HepG2 (cell line): ENCODE measurements around the gene AGT. TPM values are rescaled to one million over a fixed set of nuclear protein-coding genes. Genes with fewer than 3 reads are reported as not detected.
A peak's percentile ranks its signal among the peaks of the same experiment; 100 is the strongest.

Experiments
- ADNP ChIP-seq: sonication (generic); formaldehyde crosslinking; IDR thresholded peaks from 2 replicates; pipeline ENCODE4 v1.4.0; 2020; ENCODE audit warnings: missing genetic modification reagents
- CHD2 ChIP-seq: IDR thresholded peaks from 2 replicates; pipeline ENCODE4 v1.6.1; 2011; ENCODE audit warnings: low read depth, low read length, improper control_type of control experiment
- HOXA9 ChIP-seq: sonication (generic); formaldehyde crosslinking; IDR thresholded peaks from 2 replicates; pipeline ENCODE4 v1.8.1; 2022; ENCODE audit warnings: missing genetic modification reagents, mild to moderate bottlenecking, moderate library complexity, borderline replicate concordance
- IRX3 ChIP-seq: sonication (generic); formaldehyde crosslinking; IDR thresholded peaks from 2 replicates; pipeline ENCODE4 v1.8.1; 2023; ENCODE audit warnings: mild to moderate bottlenecking, low read depth, missing genetic modification reagents, borderline replicate concordance
- MATR3 ChIP-seq: sonication (generic); formaldehyde crosslinking; IDR thresholded peaks from 2 replicates; pipeline ENCODE4 v1.4.0; 2020; ENCODE audit warnings: missing genetic modification reagents
- MZF1 ChIP-seq: sonication (generic); formaldehyde crosslinking; IDR thresholded peaks from 2 replicates; pipeline ENCODE4 v1.8.1; 2023; ENCODE audit warnings: mild to moderate bottlenecking, missing genetic modification reagents, borderline replicate concordance
- RCOR2 ChIP-seq: IDR thresholded peaks from 2 replicates; pipeline ENCODE4 v1.6.1; 2016; ENCODE audit warnings: missing biosample characterization, missing genetic modification reagents
- RFXANK ChIP-seq: IDR thresholded peaks from 2 replicates; pipeline ENCODE4 v1.6.1; 2016
- SCMH1 ChIP-seq: sonication (generic); formaldehyde crosslinking; IDR thresholded peaks from 2 replicates; pipeline ENCODE4 v1.9.0; 2021; ENCODE audit warnings: missing genetic modification reagents, mild to moderate bottlenecking, borderline replicate concordance
- SMC3 ChIP-seq: IDR thresholded peaks from 2 replicates; pipeline ENCODE4 v1.6.1; 2011; ENCODE audit warnings: low read length, improper control_type of control experiment
- SOX6 ChIP-seq, 2 experiments: fragments of 450-650 bp in 1 of 2; sonication (generic) in 1 of 2; formaldehyde crosslinking in 1 of 2; IDR thresholded peaks; 2 replicates each; pipeline versions ENCODE4 v1.4.0 to v1.6.1; 2017 to 2020; ENCODE audit warnings: antibody characterized with exemption in 1 of 2, mild to moderate bottlenecking in 1 of 2, missing genetic modification reagents in 1 of 2
- YEATS2 ChIP-seq: sonication (generic); formaldehyde crosslinking; IDR thresholded peaks from 2 replicates; pipeline ENCODE4 v1.4.0; 2020; ENCODE audit warnings: missing genetic modification reagents, borderline replicate concordance
- ZFP37 ChIP-seq: sonication (generic); formaldehyde crosslinking; IDR thresholded peaks from 2 replicates; pipeline ENCODE4 v1.4.0; 2020; ENCODE audit warnings: missing genetic modification reagents, borderline replicate concordance
- ZNF232 ChIP-seq: sonication (generic); formaldehyde crosslinking; IDR thresholded peaks from 2 replicates; pipeline ENCODE4 v1.4.0; 2020; ENCODE audit warnings: missing genetic modification reagents, borderline replicate concordance
- ZNF431 ChIP-seq: sonication (generic); formaldehyde crosslinking; IDR thresholded peaks from 2 replicates; pipeline ENCODE4 v1.9.0; 2022; ENCODE audit warnings: missing genetic modification reagents, low read depth, mild to moderate bottlenecking, borderline replicate concordance
- ZNF468 ChIP-seq: sonication (generic); formaldehyde crosslinking; IDR thresholded peaks from 2 replicates; pipeline ENCODE4 v1.8.0; 2022; ENCODE audit warnings: mild to moderate bottlenecking, moderate library complexity, missing genetic modification reagents
- ZNF567 ChIP-seq: sonication (generic); formaldehyde crosslinking; IDR thresholded peaks from 2 replicates; pipeline ENCODE4 v1.8.1; 2023; ENCODE audit warnings: mild to moderate bottlenecking, missing genetic modification reagents, borderline replicate concordance
- polyA plus RNA-seq, 8 experiments: library from polyadenylated mRNA; depleted of rRNA in 3 of 8; stranded (reverse) in 7 of 8; unstranded in 1 of 8; fragments of >200 nt; fragmentation: Illumina TruSeq in 4 of 8; extraction: Trizol in 4 of 8; gene quantifications; 2 replicates each; pipeline versions ENCODE4 v1.2.1 to v1.2.3, GENCODE V29; 2011 to 2016; ENCODE audit warnings: low read depth in 4 of 8, missing spikeins in 1 of 8, mixed read lengths in 1 of 8; ENCODE audit not compliant: insufficient read depth in 1 of 8
- total RNA-seq, 5 experiments: library from RNA; depleted of rRNA; stranded (reverse); fragments of >200 nt; fragmentation: Illumina TruSeq; extraction: Trizol; gene quantifications; 2 replicates each; pipeline ENCODE4 v1.2.3, GENCODE V29; 2016; ENCODE audit warnings: low read depth in 1 of 5
- TF ChIP-seq, protein P1 (sequence below): sonication (generic); formaldehyde crosslinking; IDR thresholded peaks from 2 replicates; pipeline ENCODE4 v1.5.1; 2020; ENCODE audit warnings: mild to moderate bottlenecking, missing genetic modification reagents, borderline replicate concordance
- TF ChIP-seq, protein P2 (sequence below): sonication (generic); formaldehyde crosslinking; IDR thresholded peaks from 2 replicates; pipeline ENCODE4 v1.8.0; 2022; ENCODE audit warnings: mild to moderate bottlenecking, missing genetic modification reagents, moderate library complexity
- TF ChIP-seq, protein P3 (sequence below): sonication (generic); formaldehyde crosslinking; IDR thresholded peaks from 2 replicates; pipeline ENCODE4 v1.5.0; 2020; ENCODE audit warnings: mild to moderate bottlenecking, missing genetic modification reagents
- TF ChIP-seq, protein P4 (sequence below): sonication (generic); formaldehyde crosslinking; IDR thresholded peaks from 2 replicates; pipeline ENCODE4 v1.4.0; 2020; ENCODE audit warnings: low read depth, mild to moderate bottlenecking, missing genetic modification reagents
- TF ChIP-seq, protein P5 (sequence below): sonication (generic); formaldehyde crosslinking; IDR thresholded peaks from 2 replicates; pipeline ENCODE4 v1.4.0; 2020; ENCODE audit warnings: mild to moderate bottlenecking, missing genetic modification reagents, borderline replicate concordance

AGT gene
- total and polyA plus RNA-seq, 2 of the 13 experiments (the other 11 are each of a cell fraction or from before 2014, with no cell fraction given): 892 to 2,071 TPM

DNA sequence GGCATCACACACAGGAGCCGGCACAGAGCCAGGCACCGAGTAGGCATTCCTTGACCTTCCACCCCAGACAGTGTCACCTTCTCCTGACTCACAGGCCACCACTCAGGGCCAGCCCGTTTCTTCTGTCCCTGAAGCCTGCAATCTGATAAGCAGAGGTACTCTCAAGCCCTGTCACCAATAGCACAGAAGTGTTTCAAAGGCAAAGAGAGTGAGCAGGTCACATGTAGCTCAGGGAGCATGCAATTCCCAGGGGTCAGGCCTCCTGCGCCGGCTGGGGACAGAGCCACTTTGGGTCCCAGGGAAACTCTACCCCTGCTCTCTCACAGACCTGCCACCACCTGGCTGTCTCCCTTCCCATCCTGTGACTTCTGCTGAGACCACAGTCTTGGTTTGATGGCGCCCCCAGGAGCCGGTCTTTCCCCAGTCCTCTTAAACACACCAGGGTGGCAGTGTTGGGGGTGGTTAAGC lies 46.5 kb upstream of the AGT start (continued):
- TF ChIP-seq, protein P1, sequence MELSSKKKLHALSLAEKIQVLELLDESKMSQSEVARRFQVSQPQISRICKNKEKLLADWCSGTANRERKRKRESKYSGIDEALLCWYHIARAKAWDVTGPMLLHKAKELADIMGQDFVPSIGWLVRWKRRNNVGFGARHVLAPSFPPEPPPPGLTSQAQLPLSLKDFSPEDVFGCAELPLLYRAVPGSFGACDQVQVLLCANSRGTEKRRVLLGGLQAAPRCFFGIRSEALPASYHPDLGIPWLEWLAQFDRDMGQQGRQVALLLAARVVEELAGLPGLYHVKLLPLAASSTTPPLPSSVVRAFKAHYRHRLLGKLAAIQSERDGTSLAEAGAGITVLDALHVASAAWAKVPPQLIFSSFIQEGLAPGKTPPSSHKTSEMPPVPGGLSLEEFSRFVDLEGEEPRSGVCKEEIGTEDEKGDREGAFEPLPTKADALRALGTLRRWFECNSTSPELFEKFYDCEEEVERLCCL (CRISPR knock-in tag): no peak
- TF ChIP-seq ADNP (CRISPR knock-in tag) (no peak), IRX3 (CRISPR knock-in tag) (no peak), SMC3 (peak; percentile 37; the same call in 1 of the 2 replicates), ZNF567 (CRISPR knock-in tag) (0 out of 2 replicates have a peak, but pooled peaks have one; percentile 39), ZNF232 (0 out of 2 replicates have a peak, but pooled peaks have one; percentile 25), SCMH1 (CRISPR knock-in tag) (no peak), ZNF468 (no peak), CHD2 (no peak), ZNF431 (CRISPR knock-in tag) (no peak), RCOR2 (CRISPR knock-in tag) (no peak), SOX6 (IDR thresholded peaks at IDR 0.05) (no peak), SOX6 (CRISPR knock-in tag; IDR thresholded peaks at IDR 0.05) (peak; percentile 51; the same call in 1 of the 2 replicates), ZFP37 (CRISPR knock-in tag) (no peak), RFXANK (CRISPR knock-in tag) (no peak), MZF1 (CRISPR knock-in tag) (no peak), YEATS2 (no peak), HOXA9 (CRISPR knock-in tag) (no peak), MATR3 (CRISPR knock-in tag) (no peak)
- TF ChIP-seq, protein P2, sequence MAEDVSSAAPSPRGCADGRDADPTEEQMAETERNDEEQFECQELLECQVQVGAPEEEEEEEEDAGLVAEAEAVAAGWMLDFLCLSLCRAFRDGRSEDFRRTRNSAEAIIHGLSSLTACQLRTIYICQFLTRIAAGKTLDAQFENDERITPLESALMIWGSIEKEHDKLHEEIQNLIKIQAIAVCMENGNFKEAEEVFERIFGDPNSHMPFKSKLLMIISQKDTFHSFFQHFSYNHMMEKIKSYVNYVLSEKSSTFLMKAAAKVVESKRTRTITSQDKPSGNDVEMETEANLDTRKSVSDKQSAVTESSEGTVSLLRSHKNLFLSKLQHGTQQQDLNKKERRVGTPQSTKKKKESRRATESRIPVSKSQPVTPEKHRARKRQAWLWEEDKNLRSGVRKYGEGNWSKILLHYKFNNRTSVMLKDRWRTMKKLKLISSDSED (CRISPR knock-in tag): no peak
- TF ChIP-seq, protein P3, sequence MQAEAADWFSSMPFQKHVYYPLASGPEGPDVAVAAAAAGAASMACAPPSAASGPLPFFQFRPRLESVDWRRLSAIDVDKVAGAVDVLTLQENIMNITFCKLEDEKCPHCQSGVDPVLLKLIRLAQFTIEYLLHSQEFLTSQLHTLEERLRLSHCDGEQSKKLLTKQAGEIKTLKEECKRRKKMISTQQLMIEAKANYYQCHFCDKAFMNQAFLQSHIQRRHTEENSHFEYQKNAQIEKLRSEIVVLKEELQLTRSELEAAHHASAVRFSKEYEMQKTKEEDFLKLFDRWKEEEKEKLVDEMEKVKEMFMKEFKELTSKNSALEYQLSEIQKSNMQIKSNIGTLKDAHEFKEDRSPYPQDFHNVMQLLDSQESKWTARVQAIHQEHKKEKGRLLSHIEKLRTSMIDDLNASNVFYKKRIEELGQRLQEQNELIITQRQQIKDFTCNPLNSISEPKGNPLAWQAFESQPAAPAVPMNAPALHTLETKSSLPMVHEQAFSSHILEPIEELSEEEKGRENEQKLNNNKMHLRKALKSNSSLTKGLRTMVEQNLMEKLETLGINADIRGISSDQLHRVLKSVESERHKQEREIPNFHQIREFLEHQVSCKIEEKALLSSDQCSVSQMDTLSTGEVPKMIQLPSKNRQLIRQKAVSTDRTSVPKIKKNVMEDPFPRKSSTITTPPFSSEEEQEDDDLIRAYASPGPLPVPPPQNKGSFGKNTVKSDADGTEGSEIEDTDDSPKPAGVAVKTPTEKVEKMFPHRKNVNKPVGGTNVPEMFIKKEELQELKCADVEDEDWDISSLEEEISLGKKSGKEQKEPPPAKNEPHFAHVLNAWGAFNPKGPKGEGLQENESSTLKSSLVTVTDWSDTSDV (CRISPR knock-in tag): no peak
- TF ChIP-seq, protein P4, sequence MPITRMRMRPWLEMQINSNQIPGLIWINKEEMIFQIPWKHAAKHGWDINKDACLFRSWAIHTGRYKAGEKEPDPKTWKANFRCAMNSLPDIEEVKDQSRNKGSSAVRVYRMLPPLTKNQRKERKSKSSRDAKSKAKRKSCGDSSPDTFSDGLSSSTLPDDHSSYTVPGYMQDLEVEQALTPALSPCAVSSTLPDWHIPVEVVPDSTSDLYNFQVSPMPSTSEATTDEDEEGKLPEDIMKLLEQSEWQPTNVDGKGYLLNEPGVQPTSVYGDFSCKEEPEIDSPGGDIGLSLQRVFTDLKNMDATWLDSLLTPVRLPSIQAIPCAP: no peak
- TF ChIP-seq, protein P5, sequence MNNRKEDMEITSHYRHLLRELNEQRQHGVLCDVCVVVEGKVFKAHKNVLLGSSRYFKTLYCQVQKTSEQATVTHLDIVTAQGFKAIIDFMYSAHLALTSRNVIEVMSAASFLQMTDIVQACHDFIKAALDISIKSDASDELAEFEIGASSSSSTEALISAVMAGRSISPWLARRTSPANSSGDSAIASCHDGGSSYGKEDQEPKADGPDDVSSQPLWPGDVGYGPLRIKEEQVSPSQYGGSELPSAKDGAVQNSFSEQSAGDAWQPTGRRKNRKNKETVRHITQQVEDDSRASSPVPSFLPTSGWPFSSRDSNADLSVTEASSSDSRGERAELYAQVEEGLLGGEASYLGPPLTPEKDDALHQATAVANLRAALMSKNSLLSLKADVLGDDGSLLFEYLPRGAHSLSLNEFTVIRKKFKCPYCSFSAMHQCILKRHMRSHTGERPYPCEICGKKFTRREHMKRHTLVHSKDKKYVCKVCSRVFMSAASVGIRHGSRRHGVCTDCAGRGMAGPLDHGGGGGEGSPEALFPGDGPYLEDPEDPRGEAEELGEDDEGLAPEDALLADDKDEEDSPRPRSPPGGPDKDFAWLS: 0 out of 2 replicates have a peak, but pooled peaks have one; percentile 44
